Ovary (tissue), 3 donors: ENCODE measurements around the gene KIAA0825.

Source experiments
- POLR2A ChIP-seq: fragments of 450-650 bp; IDR thresholded peaks from one replicate; pipeline ENCODE4 v1.6.1; 2017; ENCODE audit warnings: antibody characterized with exemption, mild to moderate bottlenecking, moderate library complexity
- TF ChIP-seq, protein P1 (sequence below), 3 donors: fragments of 450-650 bp in 2 of 3; fragments of 200-600 bp in 1 of 3; IDR thresholded peaks; one replicate each; pipeline versions ENCODE4 v1.5.1 to v1.8.0; 2016 to 2022; ENCODE audit warnings: antibody characterized with exemption in 3 of 3, mild to moderate bottlenecking in 1 of 3
- donor health status: DM: no; HTN: no; CAD: no.

DNA sequence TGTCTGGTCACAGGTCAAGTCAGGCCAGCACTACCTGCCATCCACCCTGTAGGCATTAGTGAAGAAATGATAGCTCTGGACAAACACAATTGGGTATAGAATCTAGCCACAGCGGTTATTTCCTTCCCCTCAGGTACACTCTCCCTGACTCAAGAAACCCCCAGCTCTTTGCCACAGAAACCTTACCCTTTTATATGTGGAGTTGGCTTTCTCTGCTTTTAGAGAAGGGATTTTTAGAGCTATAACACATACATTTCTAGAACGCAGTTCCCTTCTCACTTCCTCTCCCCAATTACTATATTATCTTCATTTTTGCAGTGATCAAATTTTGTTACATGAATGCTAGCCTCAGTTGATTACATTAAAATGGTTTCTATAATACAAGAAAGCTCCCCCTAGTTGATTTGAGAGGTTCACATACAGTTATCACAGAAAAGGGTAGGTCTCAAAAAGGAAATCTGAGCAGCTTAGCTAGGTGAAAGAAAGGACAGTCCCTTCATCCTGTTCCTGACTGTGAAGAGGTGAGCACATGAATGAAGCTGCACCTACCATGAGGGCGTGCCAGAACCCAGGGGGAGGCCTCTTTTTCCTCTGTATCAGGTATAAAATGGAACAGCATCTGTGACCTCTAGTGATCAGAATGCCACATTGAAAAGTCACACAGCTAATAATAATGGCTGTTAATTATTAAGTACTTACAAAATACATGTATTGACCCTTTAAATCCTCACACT is 425.6 kb downstream of the KIAA0825 start:
- TF ChIP-seq POLR2A: no peak
- TF ChIP-seq, protein P1, sequence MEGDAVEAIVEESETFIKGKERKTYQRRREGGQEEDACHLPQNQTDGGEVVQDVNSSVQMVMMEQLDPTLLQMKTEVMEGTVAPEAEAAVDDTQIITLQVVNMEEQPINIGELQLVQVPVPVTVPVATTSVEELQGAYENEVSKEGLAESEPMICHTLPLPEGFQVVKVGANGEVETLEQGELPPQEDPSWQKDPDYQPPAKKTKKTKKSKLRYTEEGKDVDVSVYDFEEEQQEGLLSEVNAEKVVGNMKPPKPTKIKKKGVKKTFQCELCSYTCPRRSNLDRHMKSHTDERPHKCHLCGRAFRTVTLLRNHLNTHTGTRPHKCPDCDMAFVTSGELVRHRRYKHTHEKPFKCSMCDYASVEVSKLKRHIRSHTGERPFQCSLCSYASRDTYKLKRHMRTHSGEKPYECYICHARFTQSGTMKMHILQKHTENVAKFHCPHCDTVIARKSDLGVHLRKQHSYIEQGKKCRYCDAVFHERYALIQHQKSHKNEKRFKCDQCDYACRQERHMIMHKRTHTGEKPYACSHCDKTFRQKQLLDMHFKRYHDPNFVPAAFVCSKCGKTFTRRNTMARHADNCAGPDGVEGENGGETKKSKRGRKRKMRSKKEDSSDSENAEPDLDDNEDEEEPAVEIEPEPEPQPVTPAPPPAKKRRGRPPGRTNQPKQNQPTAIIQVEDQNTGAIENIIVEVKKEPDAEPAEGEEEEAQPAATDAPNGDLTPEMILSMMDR (IDR thresholded peaks at IDR 0.05): no peak
